Neural crest cell (in vitro differentiated cells): Measurements from ENCODE around the gene RRP15. TPM values are rescaled to one million over a fixed set of nuclear protein-coding genes. Genes with fewer than 3 reads are reported as not detected.

ENCODE experiments used
- DNase-seq: peaks from one replicate; pipeline ENCODE4 v3.0.0; 2021; ENCODE audit warnings: low read depth, mixed read lengths, low spot score
- H3K27ac Mint-ChIP-seq: one replicate; pipeline ENCODE4 v1.8.0; 2021; ENCODE audit warnings: mild to moderate bottlenecking, mixed read lengths; ENCODE audit not compliant: unreplicated experiment
- H3K27me3 Mint-ChIP-seq: 2 replicates; pipeline ENCODE4 v1.8.0; 2021; ENCODE audit warnings: low read depth, mild to moderate bottlenecking, mixed read lengths
- H3K36me3 Mint-ChIP-seq: 2 replicates; pipeline ENCODE4 v1.8.0; 2021; ENCODE audit warnings: low read depth, mild to moderate bottlenecking, mixed read lengths
- H3K4me1 Mint-ChIP-seq: 2 replicates; pipeline ENCODE4 v1.8.0; 2021; ENCODE audit warnings: mixed read lengths
- H3K4me3 Mint-ChIP-seq: one replicate; pipeline ENCODE4 v1.8.0; 2021; ENCODE audit warnings: mild to moderate bottlenecking, mixed read lengths
- H3K9me3 Mint-ChIP-seq: 2 replicates; pipeline ENCODE4 v1.8.0; 2021; ENCODE audit warnings: mixed read lengths
- CTCF ChIP-seq: fragments of 200-600 bp; sonication (generic); conservative IDR thresholded peaks from 2 replicates; pipeline ENCODE4 v1.5.0; 2021; ENCODE audit warnings: antibody characterized with exemption, mild to moderate bottlenecking
- total RNA-seq: library from RNA; stranded (reverse); gene quantifications from 2 replicates; pipeline ENCODE4 v1.2.1, GENCODE V29; 2021

Gene RRP15
- total RNA-seq, 1 donor from 2014 or later: 34.9 TPM

DNA sequence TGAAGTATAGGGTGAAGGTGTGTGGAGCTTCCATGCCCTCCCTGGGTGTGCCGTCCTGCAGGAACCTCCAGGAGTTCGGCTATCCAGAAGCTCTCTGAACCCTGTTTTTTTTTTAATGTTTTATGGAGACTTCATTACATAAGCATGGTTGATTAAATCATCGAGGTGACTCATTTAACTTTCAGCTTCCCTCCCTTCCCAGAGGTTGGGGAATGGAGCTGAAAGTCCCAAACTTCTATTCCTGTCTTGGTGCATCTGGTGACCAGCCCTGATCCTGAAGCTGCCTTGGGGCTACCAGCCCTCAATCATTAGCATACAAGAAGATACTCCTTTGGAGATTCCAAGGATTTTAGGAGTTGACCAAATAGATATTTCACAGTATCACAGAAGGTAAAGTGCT lies 9.5 kb downstream of the RRP15 start:
- no peak for TF ChIP-seq CTCF
- Mint-ChIP-seq H3K4me3 (no peak overlapping the region), H3K9me3 (no peaks in the 10 kb centered on the region), H3K27me3 (no peaks in the 10 kb centered on the region), H3K4me1 (peaks cover 3% of the 10 kb centered on the region), H3K36me3 (no peaks in the 10 kb centered on the region), H3K27ac (no peak overlapping the region)
- DNase-seq: no peak

GRCh38 chr1:218296162-218296561 lies 11.1 kb downstream of the RRP15 start:
- Mint-ChIP-seq H3K27ac (no peak overlapping the region), H3K36me3 (no peaks in the 10 kb centered on the region), H3K4me3 (no peak overlapping the region), H3K4me1 (peaks cover 3% of the 10 kb centered on the region), H3K9me3 (no peaks in the 10 kb centered on the region), H3K27me3 (no peaks in the 10 kb centered on the region)
- no peak for DNase-seq
- no peak for TF ChIP-seq CTCF

GRCh38 chr1:218297461-218297860 lies 12.4 kb downstream of the RRP15 start:
- H3K36me3 Mint-ChIP-seq: no peaks in the 10 kb centered on the region
- H3K4me1 Mint-ChIP-seq: peaks cover 3% of the 10 kb centered on the region
- TF ChIP-seq CTCF: no peak
- H3K9me3 Mint-ChIP-seq: no peaks in the 10 kb centered on the region
- H3K27me3 Mint-ChIP-seq: no peaks in the 10 kb centered on the region
- H3K4me3 Mint-ChIP-seq: no peak overlapping the region
- H3K27ac Mint-ChIP-seq: no peak overlapping the region
- no peak for DNase-seq

DNA sequence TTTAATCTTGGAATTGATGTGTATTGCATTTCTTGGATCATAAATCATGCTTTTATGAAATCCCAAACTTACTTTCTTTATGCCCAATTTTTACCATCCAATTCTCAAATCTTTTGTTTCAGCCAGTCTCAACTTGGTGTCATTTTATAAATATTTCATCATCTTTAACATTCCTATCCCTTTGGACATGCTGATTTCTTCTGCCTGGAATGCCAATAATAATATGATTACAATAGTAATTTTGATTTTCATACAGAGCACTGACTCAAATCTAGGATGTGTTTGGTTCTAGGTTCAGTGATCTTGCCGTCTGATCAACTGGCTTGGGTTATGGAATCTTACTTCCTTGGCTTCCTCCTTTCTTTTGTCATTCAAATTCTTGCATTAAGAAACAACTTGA lies 12.8 kb downstream of the RRP15 start:
- Mint-ChIP-seq H3K4me1 (peaks cover 3% of the 10 kb centered on the region), H3K27ac (no peak overlapping the region), H3K4me3 (no peak overlapping the region), H3K9me3 (no peaks in the 10 kb centered on the region), H3K27me3 (no peaks in the 10 kb centered on the region), H3K36me3 (no peaks in the 10 kb centered on the region)
- no peak for TF ChIP-seq CTCF
- DNase-seq: no peak

- Mint-ChIP-seq H3K4me1 (peaks cover 3% of the 10 kb centered on the region), H3K9me3 (no peaks in the 10 kb centered on the region), H3K36me3 (no peaks in the 10 kb centered on the region), H3K27ac (peak overlapping the region; percentile 76), H3K4me3 (no peak overlapping the region), H3K27me3 (no peaks in the 10 kb centered on the region)
- DNase-seq: no peak
- TF ChIP-seq CTCF: no peak
These were observed 13.3 kb downstream of the RRP15 start for GRCh38 chr1:218298398-218298797.

- H3K4me1 Mint-ChIP-seq: peaks cover 3% of the 10 kb centered on the region
- H3K27me3 Mint-ChIP-seq: no peaks in the 10 kb centered on the region
- H3K4me3 Mint-ChIP-seq: no peak overlapping the region
- DNase-seq: no peak
- peak overlapping the region; percentile 2 for H3K27ac Mint-ChIP-seq
- peak; percentile 63 for TF ChIP-seq CTCF
- no peaks in the 10 kb centered on the region for H3K9me3 Mint-ChIP-seq
- no peaks in the 10 kb centered on the region for H3K36me3 Mint-ChIP-seq
These were observed 14.3 kb downstream of the RRP15 start for GRCh38 chr1:218299416-218299815.
